ENCODE results near the gene BTF3.

Gene BTF3

GRCh38 chr5:73534971-73535370, 36.7 kb downstream of the BTF3 start:
- H3K27me3 ChIP-seq (replicated peaks; ENCODE audit: control insufficient read depth, insufficient read depth, low read length, poor library complexity, severe bottlenecking): no peaks in the 10 kb centered on the region
- no peaks in the 10 kb centered on the region for H3K9me3 ChIP-seq (ENCODE audit: control insufficient read depth, low read length)
- H3K36me3 ChIP-seq (ENCODE audit: control insufficient read depth, insufficient read depth, low read length): no peaks in the 10 kb centered on the region
- no peak overlapping the region for H3K27ac ChIP-seq (ENCODE audit: insufficient read depth, low read length, poor library complexity, severe bottlenecking)
- H3K4me1 ChIP-seq (ENCODE audit: control insufficient read depth, insufficient read depth, low read length, poor library complexity, severe bottlenecking): no peaks in the 10 kb centered on the region
- no peak overlapping the region for H3K4me3 ChIP-seq (ENCODE audit: insufficient read depth, low read depth, low read length, poor library complexity, severe bottlenecking)
- no peak for DNase-seq

- H3K4me1 ChIP-seq (ENCODE audit: control insufficient read depth, insufficient read depth, low read length, poor library complexity, severe bottlenecking): no peaks in the 10 kb centered on the region
- no peak overlapping the region for H3K27ac ChIP-seq (ENCODE audit: insufficient read depth, low read length, poor library complexity, severe bottlenecking)
- DNase-seq: no peak
- no peak overlapping the region for H3K4me3 ChIP-seq (ENCODE audit: insufficient read depth, low read depth, low read length, poor library complexity, severe bottlenecking)
- H3K36me3 ChIP-seq (ENCODE audit: control insufficient read depth, insufficient read depth, low read length): no peaks in the 10 kb centered on the region
- H3K27me3 ChIP-seq (replicated peaks; ENCODE audit: control insufficient read depth, insufficient read depth, low read length, poor library complexity, severe bottlenecking): no peaks in the 10 kb centered on the region
- no peaks in the 10 kb centered on the region for H3K9me3 ChIP-seq (ENCODE audit: control insufficient read depth, low read length)
These were observed 41.5 kb downstream of the BTF3 start for GRCh38 chr5:73539730-73540129.

- Histone ChIP-seq H3K4me3 (ENCODE audit: insufficient read depth, low read depth, low read length, poor library complexity, severe bottlenecking) (no peak overlapping the region), H3K4me1 (ENCODE audit: control insufficient read depth, insufficient read depth, low read length, poor library complexity, severe bottlenecking) (no peaks in the 10 kb centered on the region), H3K9me3 (ENCODE audit: control insufficient read depth, low read length) (no peaks in the 10 kb centered on the region), H3K27me3 (replicated peaks; ENCODE audit: control insufficient read depth, insufficient read depth, low read length, poor library complexity, severe bottlenecking) (no peaks in the 10 kb centered on the region), H3K36me3 (ENCODE audit: control insufficient read depth, insufficient read depth, low read length) (no peaks in the 10 kb centered on the region), H3K27ac (ENCODE audit: insufficient read depth, low read length, poor library complexity, severe bottlenecking) (no peak overlapping the region)
- no peak for DNase-seq
These were observed 42.0 kb downstream of the BTF3 start for GRCh38 chr5:73540192-73540591.

- Histone ChIP-seq H3K36me3 (ENCODE audit: control insufficient read depth, insufficient read depth, low read length) (no peaks in the 10 kb centered on the region), H3K4me3 (ENCODE audit: insufficient read depth, low read depth, low read length, poor library complexity, severe bottlenecking) (no peak overlapping the region), H3K4me1 (ENCODE audit: control insufficient read depth, insufficient read depth, low read length, poor library complexity, severe bottlenecking) (no peaks in the 10 kb centered on the region), H3K9me3 (ENCODE audit: control insufficient read depth, low read length) (no peaks in the 10 kb centered on the region), H3K27ac (ENCODE audit: insufficient read depth, low read length, poor library complexity, severe bottlenecking) (no peak overlapping the region), H3K27me3 (replicated peaks; ENCODE audit: control insufficient read depth, insufficient read depth, low read length, poor library complexity, severe bottlenecking) (no peaks in the 10 kb centered on the region)
- no peak for DNase-seq
These were observed 43.8 kb downstream of the BTF3 start for GRCh38 chr5:73542020-73542419.

- Histone ChIP-seq H3K27ac (ENCODE audit: insufficient read depth, low read length, poor library complexity, severe bottlenecking) (no peak overlapping the region), H3K27me3 (replicated peaks; ENCODE audit: control insufficient read depth, insufficient read depth, low read length, poor library complexity, severe bottlenecking) (no peaks in the 10 kb centered on the region), H3K36me3 (ENCODE audit: control insufficient read depth, insufficient read depth, low read length) (no peaks in the 10 kb centered on the region), H3K9me3 (ENCODE audit: control insufficient read depth, low read length) (no peaks in the 10 kb centered on the region), H3K4me1 (ENCODE audit: control insufficient read depth, insufficient read depth, low read length, poor library complexity, severe bottlenecking) (no peaks in the 10 kb centered on the region), H3K4me3 (ENCODE audit: insufficient read depth, low read depth, low read length, poor library complexity, severe bottlenecking) (no peak overlapping the region)
- DNase-seq: no peak
These were observed 46.5 kb downstream of the BTF3 start for GRCh38 chr5:73544429-73545402.

GRCh38 chr5:73545403-73545779, 47.1 kb downstream of the BTF3 start:
- Histone ChIP-seq H3K4me1 (ENCODE audit: control insufficient read depth, insufficient read depth, low read length, poor library complexity, severe bottlenecking) (no peaks in the 10 kb centered on the region), H3K36me3 (ENCODE audit: control insufficient read depth, insufficient read depth, low read length) (no peaks in the 10 kb centered on the region), H3K27ac (ENCODE audit: insufficient read depth, low read length, poor library complexity, severe bottlenecking) (no peak overlapping the region), H3K4me3 (ENCODE audit: insufficient read depth, low read depth, low read length, poor library complexity, severe bottlenecking) (no peak overlapping the region), H3K9me3 (ENCODE audit: control insufficient read depth, low read length) (no peaks in the 10 kb centered on the region), H3K27me3 (replicated peaks; ENCODE audit: control insufficient read depth, insufficient read depth, low read length, poor library complexity, severe bottlenecking) (no peaks in the 10 kb centered on the region)
- DNase-seq: no peak

- Histone ChIP-seq H3K4me3 (ENCODE audit: insufficient read depth, low read depth, low read length, poor library complexity, severe bottlenecking) (no peak overlapping the region), H3K27me3 (replicated peaks; ENCODE audit: control insufficient read depth, insufficient read depth, low read length, poor library complexity, severe bottlenecking) (no peaks in the 10 kb centered on the region), H3K27ac (ENCODE audit: insufficient read depth, low read length, poor library complexity, severe bottlenecking) (no peak overlapping the region), H3K36me3 (ENCODE audit: control insufficient read depth, insufficient read depth, low read length) (peaks cover 19% of the 10 kb centered on the region), H3K4me1 (ENCODE audit: control insufficient read depth, insufficient read depth, low read length, poor library complexity, severe bottlenecking) (no peaks in the 10 kb centered on the region), H3K9me3 (ENCODE audit: control insufficient read depth, low read length) (no peaks in the 10 kb centered on the region)
- DNase-seq: no peak
These were observed 51.8 kb downstream of the BTF3 start for GRCh38 chr5:73550016-73550415.

- Histone ChIP-seq H3K4me1 (ENCODE audit: control insufficient read depth, insufficient read depth, low read length, poor library complexity, severe bottlenecking) (no peaks in the 10 kb centered on the region), H3K27ac (ENCODE audit: insufficient read depth, low read length, poor library complexity, severe bottlenecking) (no peak overlapping the region), H3K27me3 (replicated peaks; ENCODE audit: control insufficient read depth, insufficient read depth, low read length, poor library complexity, severe bottlenecking) (no peaks in the 10 kb centered on the region), H3K9me3 (ENCODE audit: control insufficient read depth, low read length) (no peaks in the 10 kb centered on the region), H3K36me3 (ENCODE audit: control insufficient read depth, insufficient read depth, low read length) (peaks cover 36% of the 10 kb centered on the region), H3K4me3 (ENCODE audit: insufficient read depth, low read depth, low read length, poor library complexity, severe bottlenecking) (no peak overlapping the region)
- DNase-seq: no peak
These were observed 54.4 kb downstream of the BTF3 start for GRCh38 chr5:73552642-73553041.
